ENCODE results near the gene OLFM2. TPM values are rescaled to one million over a fixed set of nuclear protein-coding genes. Genes with fewer than 3 reads are reported as not detected.

Gene OLFM2
- total and polyA plus RNA-seq, 9 donors: 3.9 to 19.3 (median 13.0) TPM

- Histone ChIP-seq H3K9me3 (no peaks in the 10 kb centered on the region), H3K27ac (peak overlapping the region in 1 of 2 donors; percentile 80), H3K27me3 (no peaks in the 10 kb centered on the region), H3K4me1 (ENCODE audit: insufficient read depth) (peaks cover 2% of the 10 kb centered on the region), H3K36me3 (no peaks in the 10 kb centered on the region), H3K4me3 (peak overlapping the region; percentile 40)
- TF ChIP-seq EP300 (IDR thresholded peaks at IDR 0.05) (no peak), POLR2A (IDR thresholded peaks at IDR 0.05) (no peak), CTCF (IDR thresholded peaks at IDR 0.05) (no peak)
- intact Hi-C loops (cut with DNase I): loop anchor here in 3 of 4 donors (5.0 to 10.0 kb wide), 5 partner anchors 52 to 459 kb away; partner anchors contain the start of gene MRPL4 (in 2 of the 3)
- WGBS, 3 donors: 0 to 2% (median 1%) methylated on average over 34 to 44 of the region's 44 CpGs
- DNase-seq: peak in 4 of 5 donors; percentile 16 to 41 (median 34)
These were observed 599 bp downstream of the OLFM2 start for GRCh38 chr19:9935506-9936325.

DNA sequence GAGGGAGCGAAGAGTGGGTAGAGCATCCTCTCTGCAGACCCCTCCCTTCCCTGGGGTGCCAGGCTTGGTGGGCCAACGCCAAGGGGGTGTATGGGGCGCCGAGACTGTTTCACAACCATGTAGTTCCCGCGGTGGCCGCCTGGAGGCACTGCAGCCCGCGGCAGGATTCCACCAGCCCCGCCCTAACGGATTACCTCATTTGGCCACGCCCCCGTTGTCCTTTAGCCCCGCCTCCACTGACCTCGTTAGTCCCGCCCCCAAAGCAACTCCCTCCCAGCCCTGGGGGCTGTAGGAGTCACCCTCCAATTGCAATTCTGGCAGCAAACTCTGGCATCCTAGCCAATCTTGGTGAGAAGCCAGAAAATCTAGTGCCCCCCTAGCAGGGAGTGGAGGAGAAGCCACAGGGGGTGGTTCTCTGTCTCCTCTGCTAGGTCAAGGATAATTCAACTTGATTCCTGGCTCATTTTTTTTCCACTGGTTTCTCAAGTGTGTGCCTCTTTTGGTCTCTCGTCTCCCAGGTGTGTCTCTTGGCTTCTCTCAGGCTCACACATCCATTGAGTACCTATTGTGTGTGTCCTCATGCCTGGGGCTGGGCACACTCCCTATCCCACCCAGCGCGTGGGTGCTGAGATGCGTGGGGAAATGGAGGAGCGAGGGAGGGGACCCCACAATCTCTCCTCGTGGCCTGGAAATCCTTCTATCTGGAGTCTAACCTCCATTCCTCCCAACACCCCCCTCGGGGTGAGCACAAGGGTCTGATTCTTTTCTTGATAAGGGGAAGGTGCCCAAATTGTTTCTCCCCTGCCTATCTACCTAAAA is 2.0 kb downstream of the OLFM2 start:
- WGBS, 3 donors: 7 to 10% (median 9%) methylated on average over 23 of the region's 23 CpGs
- intact Hi-C loops (cut with DNase I): loop anchor here (5.0 to 10.0 kb wide), 6 partner anchors 70 to 460 kb away; partner anchors contain the start of gene MRPL4 (in 2 of the 4)
- peak; percentile 81 to 94 (median 82) for TF ChIP-seq CTCF (IDR thresholded peaks at IDR 0.05)
- TF ChIP-seq POLR2A (IDR thresholded peaks at IDR 0.05): no peak
- TF ChIP-seq EP300 (IDR thresholded peaks at IDR 0.05): no peak
- peak overlapping the region in 1 of 2 donors; percentile 23 for H3K27ac ChIP-seq
- H3K27me3 ChIP-seq: no peaks in the 10 kb centered on the region
- H3K9me3 ChIP-seq: no peaks in the 10 kb centered on the region
- peak; percentile 81 to 90 (median 83) for DNase-seq
- H3K4me3 ChIP-seq: no peak overlapping the region
- no peaks in the 10 kb centered on the region for H3K36me3 ChIP-seq
- H3K4me1 ChIP-seq (ENCODE audit: insufficient read depth): peaks cover 2% of the 10 kb centered on the region

DNA sequence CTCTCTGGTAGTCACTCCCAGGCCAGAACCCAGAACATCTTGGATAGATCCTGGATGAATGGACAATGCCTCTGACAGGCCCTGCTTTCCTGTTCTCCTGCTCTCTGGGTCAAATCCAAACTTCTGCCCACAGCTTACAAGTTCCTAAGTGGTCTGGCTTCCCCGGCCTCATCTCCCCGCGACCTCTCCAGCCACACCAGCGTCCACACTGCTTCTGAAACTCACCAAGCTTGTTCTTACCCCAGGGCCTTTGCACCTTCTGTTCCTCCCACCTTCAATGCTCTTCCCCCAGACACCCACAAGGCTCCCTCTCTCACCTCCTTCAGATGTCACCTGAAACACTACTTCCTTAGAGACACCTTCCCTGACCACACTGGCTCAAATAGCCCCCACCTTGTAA is 3.5 kb downstream of the OLFM2 start:
- DNase-seq: no peak
- Histone ChIP-seq H3K9me3 (no peaks in the 10 kb centered on the region), H3K4me1 (ENCODE audit: insufficient read depth) (peaks cover 2% of the 10 kb centered on the region), H3K36me3 (no peaks in the 10 kb centered on the region), H3K27ac (no peak overlapping the region), H3K4me3 (no peak overlapping the region), H3K27me3 (no peaks in the 10 kb centered on the region)
- TF ChIP-seq POLR2A (IDR thresholded peaks at IDR 0.05) (no peak), EP300 (IDR thresholded peaks at IDR 0.05) (no peak), CTCF (IDR thresholded peaks at IDR 0.05) (no peak)
- intact Hi-C loops (cut with DNase I): loop anchor here (5.0 to 10.0 kb wide), 6 partner anchors 72 to 462 kb away; partner anchors contain the start of gene MRPL4 (in 2 of the 4)
- WGBS, 3 donors: 87 to 92% (median 88%) methylated on average over 4 of the region's 4 CpGs

- intact Hi-C loops (cut with DNase I): loop anchor here (2.0 to 10.0 kb wide), 7 partner anchors 73 to 463 kb away; partner anchors contain the start of gene MRPL4 (in 2 of the 4)
- Histone ChIP-seq H3K4me1 (ENCODE audit: insufficient read depth) (peaks cover 2% of the 10 kb centered on the region), H3K36me3 (no peaks in the 10 kb centered on the region), H3K27me3 (no peaks in the 10 kb centered on the region), H3K9me3 (no peaks in the 10 kb centered on the region), H3K4me3 (no peak overlapping the region), H3K27ac (no peak overlapping the region)
- DNase-seq: no peak
- WGBS, 3 donors: 88 to 94% (median 91%) methylated on average over 1 of the region's 1 CpG
- no peak for TF ChIP-seq EP300 (IDR thresholded peaks at IDR 0.05)
- TF ChIP-seq POLR2A (IDR thresholded peaks at IDR 0.05): no peak
- no peak for TF ChIP-seq CTCF (IDR thresholded peaks at IDR 0.05)
These were observed 4.7 kb downstream of the OLFM2 start for GRCh38 chr19:9931629-9932028.

Measured in ovary (tissue), 9 donors.